Loucy (cell line): ENCODE data around the gene DLK1.

Source experiments
- CTCF ChIP-seq: fragments of 200-600 bp; sonication (generic); conservative IDR thresholded peaks from 2 replicates; pipeline ENCODE4 v1.5.1; 2014; ENCODE audit warnings: mild to moderate bottlenecking, antibody characterized with exemption, low read length
- EZH2phosphoT487 ChIP-seq: fragments of 200-600 bp; IDR thresholded peaks from 2 replicates; pipeline ENCODE4 v1.6.1; 2018; ENCODE audit warnings: antibody characterized with exemption, mild to moderate bottlenecking, moderate library complexity, borderline replicate concordance

GRCh38 chr14:100780646-100781355 is 54.1 kb downstream of the DLK1 start:
- TF ChIP-seq CTCF (no peak), EZH2phosphoT487 (no peak)
